ENCODE measurements around the gene GAS2L1.

Gene GAS2L1

GRCh38 chr22:29288837-29289236 lies 17.6 kb upstream of the GAS2L1 start:
- TF ChIP-seq ZNF565 (CRISPR knock-in tag; conservative IDR thresholded peaks at IDR 0.05; ENCODE audit: low read depth), result no peak
- no peak for TF ChIP-seq RARB (CRISPR knock-in tag; IDR thresholded peaks at IDR 0.05)
- no peak for TF ChIP-seq CREB5 (CRISPR knock-in tag; IDR thresholded peaks at IDR 0.05; ENCODE audit: low read depth)
- no peak for TF ChIP-seq ZFP3 (CRISPR knock-in tag; IDR thresholded peaks at IDR 0.05)
- no peak for TF ChIP-seq PATZ1 (CRISPR knock-in tag; IDR thresholded peaks at IDR 0.05; ENCODE audit: borderline replicate concordance)
- no peak for TF ChIP-seq SNAI2 (CRISPR knock-in tag; IDR thresholded peaks at IDR 0.05)
- TF ChIP-seq ARNTL (CRISPR knock-in tag; IDR thresholded peaks at IDR 0.05; ENCODE audit: borderline replicate concordance, low read depth), result no peak
- no peak for TF ChIP-seq ISL1 (CRISPR knock-in tag; IDR thresholded peaks at IDR 0.05)
- TF ChIP-seq CSRNP3 (CRISPR knock-in tag; IDR thresholded peaks at IDR 0.05), result no peak
- no peak for TF ChIP-seq OSR1 (CRISPR knock-in tag; IDR thresholded peaks at IDR 0.05)
- no peak for ATAC-seq

GRCh38 chr22:29290061-29290460 lies 16.4 kb upstream of the GAS2L1 start:
- TF ChIP-seq ARNTL (CRISPR knock-in tag; IDR thresholded peaks at IDR 0.05; ENCODE audit: borderline replicate concordance, low read depth), result no peak
- TF ChIP-seq POU6F1 (CRISPR knock-in tag; IDR thresholded peaks at IDR 0.05; ENCODE audit: borderline replicate concordance, low read depth), result no peak
- TF ChIP-seq BACH2 (CRISPR knock-in tag; IDR thresholded peaks at IDR 0.05; ENCODE audit: borderline replicate concordance), result no peak
- TF ChIP-seq CREB5 (CRISPR knock-in tag; IDR thresholded peaks at IDR 0.05; ENCODE audit: low read depth), result no peak
- no peak for TF ChIP-seq CSDC2 (CRISPR knock-in tag; IDR thresholded peaks at IDR 0.05)
- no peak for TF ChIP-seq CSRNP3 (CRISPR knock-in tag; IDR thresholded peaks at IDR 0.05)
- TF ChIP-seq ZFP30 (CRISPR knock-in tag; IDR thresholded peaks at IDR 0.05), result no peak
- no peak for TF ChIP-seq ISL1 (CRISPR knock-in tag; IDR thresholded peaks at IDR 0.05)
- TF ChIP-seq ESRRG (CRISPR knock-in tag; IDR thresholded peaks at IDR 0.05), result no peak
- no peak for TF ChIP-seq TOX (CRISPR knock-in tag; IDR thresholded peaks at IDR 0.05; ENCODE audit: borderline replicate concordance)
- no peak for TF ChIP-seq ZFP3 (CRISPR knock-in tag; IDR thresholded peaks at IDR 0.05)
- no peak for TF ChIP-seq RARB (CRISPR knock-in tag; IDR thresholded peaks at IDR 0.05)
- no peak for TF ChIP-seq SNAI2 (CRISPR knock-in tag; IDR thresholded peaks at IDR 0.05)
- no peak for TF ChIP-seq ZNF565 (CRISPR knock-in tag; conservative IDR thresholded peaks at IDR 0.05; ENCODE audit: low read depth)
- no peak for TF ChIP-seq ZNF70 (CRISPR knock-in tag; IDR thresholded peaks at IDR 0.05)
- TF ChIP-seq ZC3H10 (CRISPR knock-in tag; IDR thresholded peaks at IDR 0.05), result no peak
- no peak for ATAC-seq

GRCh38 chr22:29291215-29291614 lies 15.2 kb upstream of the GAS2L1 start:
- TF ChIP-seq TOX (CRISPR knock-in tag; IDR thresholded peaks at IDR 0.05; ENCODE audit: borderline replicate concordance) (no peak), ZNF565 (CRISPR knock-in tag; conservative IDR thresholded peaks at IDR 0.05; ENCODE audit: low read depth) (no peak), RARB (CRISPR knock-in tag; IDR thresholded peaks at IDR 0.05) (no peak), POU6F1 (CRISPR knock-in tag; IDR thresholded peaks at IDR 0.05; ENCODE audit: borderline replicate concordance, low read depth) (no peak), BACH2 (CRISPR knock-in tag; IDR thresholded peaks at IDR 0.05; ENCODE audit: borderline replicate concordance) (no peak), OSR1 (CRISPR knock-in tag; IDR thresholded peaks at IDR 0.05) (no peak), GLIS3 (CRISPR knock-in tag; IDR thresholded peaks at IDR 0.05) (no peak), ARNTL (CRISPR knock-in tag; IDR thresholded peaks at IDR 0.05; ENCODE audit: borderline replicate concordance, low read depth) (no peak), PPARA (CRISPR knock-in tag; IDR thresholded peaks at IDR 0.05; ENCODE audit: borderline replicate concordance) (no peak), CSRNP3 (CRISPR knock-in tag; IDR thresholded peaks at IDR 0.05) (no peak), ZNF70 (CRISPR knock-in tag; IDR thresholded peaks at IDR 0.05) (no peak), ISL1 (CRISPR knock-in tag; IDR thresholded peaks at IDR 0.05) (no peak), ESRRG (CRISPR knock-in tag; IDR thresholded peaks at IDR 0.05) (no peak), CREB5 (CRISPR knock-in tag; IDR thresholded peaks at IDR 0.05; ENCODE audit: low read depth) (no peak), TCF4 (CRISPR knock-in tag; IDR thresholded peaks at IDR 0.05; ENCODE audit: borderline replicate concordance) (no peak), ZC3H10 (CRISPR knock-in tag; IDR thresholded peaks at IDR 0.05) (no peak)

More at GRCh38 chr22:29291215-29291614, 15.2 kb upstream of the GAS2L1 start:
- ATAC-seq, result peak; percentile 17; the same call in 1 of the 3 replicates
